GM21825 (cell line): ENCODE measurements around the gene RAN.
"Not testable (repeated sequence)": the region's sequence is repeated elsewhere in the genome, so short reads cannot be mapped to it uniquely, and the experiment has no call there.

ENCODE experiments used
- ATAC-seq: cut with Tn5 transposase; IDR thresholded peaks from one replicate; pipeline ENCODE4 v1.9.1; 2021; ENCODE audit warnings: mild to moderate bottlenecking, moderate library complexity; ENCODE audit not compliant: unreplicated experiment

The RAN gene

DNA sequence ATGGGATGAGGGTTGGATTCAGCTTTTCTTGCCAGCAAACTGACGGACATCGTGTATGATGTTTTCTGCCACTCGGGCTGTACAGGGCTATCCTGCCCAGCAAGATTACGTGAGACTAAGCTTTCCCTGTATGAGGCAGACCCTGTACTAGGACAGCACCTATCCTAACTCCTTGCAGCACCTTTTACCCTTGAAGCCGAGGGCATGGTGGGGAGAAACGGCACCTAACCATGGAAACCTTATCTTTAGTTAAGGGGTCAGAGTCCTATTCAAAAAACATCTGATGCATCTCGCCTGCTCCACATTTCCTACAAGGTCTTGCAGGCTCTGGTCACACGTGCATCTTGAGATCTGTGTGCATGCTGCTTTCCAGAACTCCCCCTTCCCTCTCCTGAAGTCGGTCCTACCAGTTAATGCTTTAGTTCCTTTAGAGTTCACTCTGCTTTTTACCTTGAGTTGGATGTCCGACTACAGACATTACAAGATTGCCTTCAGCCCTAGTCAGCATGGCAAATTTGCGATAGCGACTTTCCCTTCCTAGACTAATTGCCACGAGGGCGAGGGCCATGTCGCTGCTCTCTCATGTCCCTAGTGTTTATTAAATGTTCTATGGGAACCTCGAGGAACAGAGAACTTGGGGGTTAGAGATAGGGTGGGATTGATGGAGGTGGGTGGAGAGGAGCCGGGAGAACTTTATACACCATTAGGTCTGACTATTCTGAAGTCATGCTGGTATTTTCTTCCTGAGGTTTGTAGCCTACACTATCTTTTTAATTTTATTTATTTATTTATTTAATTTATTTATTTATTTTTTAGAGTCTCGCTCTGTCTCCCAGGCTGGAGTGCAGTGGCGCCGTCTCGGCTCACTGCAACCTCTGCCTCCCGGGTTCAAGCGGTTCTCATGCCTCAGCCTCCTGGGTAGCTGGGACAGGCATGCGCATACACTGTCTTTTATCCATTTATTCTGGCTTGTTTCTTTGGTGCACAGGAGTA lies 6.6 kb downstream of the RAN start:
- no peak for ATAC-seq

DNA sequence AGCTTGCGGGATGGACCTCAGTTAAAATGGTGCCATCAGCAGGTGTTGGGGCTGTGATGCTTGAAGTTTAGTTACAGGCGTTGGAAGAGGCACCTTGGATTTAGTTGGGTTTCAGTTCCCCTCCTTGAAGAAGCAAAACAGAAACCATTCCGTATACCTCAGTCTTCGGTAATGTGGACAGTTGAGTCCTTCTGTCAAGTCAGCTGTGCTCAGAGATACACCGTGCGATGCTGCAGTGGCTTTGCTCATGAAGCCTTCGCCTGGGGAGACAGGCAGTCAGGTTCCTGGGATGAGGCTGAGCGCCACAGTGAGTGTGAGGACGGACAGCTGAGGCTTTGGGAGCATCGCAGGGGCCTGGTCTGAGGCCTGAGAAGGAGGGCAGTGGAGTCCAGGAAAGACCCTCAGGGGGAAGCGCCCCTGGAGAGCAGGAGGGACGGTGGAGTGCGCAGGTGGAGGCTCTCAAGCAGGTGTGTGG lies 7.4 kb downstream of the RAN start:
- ATAC-seq: peak; percentile 87

DNA sequence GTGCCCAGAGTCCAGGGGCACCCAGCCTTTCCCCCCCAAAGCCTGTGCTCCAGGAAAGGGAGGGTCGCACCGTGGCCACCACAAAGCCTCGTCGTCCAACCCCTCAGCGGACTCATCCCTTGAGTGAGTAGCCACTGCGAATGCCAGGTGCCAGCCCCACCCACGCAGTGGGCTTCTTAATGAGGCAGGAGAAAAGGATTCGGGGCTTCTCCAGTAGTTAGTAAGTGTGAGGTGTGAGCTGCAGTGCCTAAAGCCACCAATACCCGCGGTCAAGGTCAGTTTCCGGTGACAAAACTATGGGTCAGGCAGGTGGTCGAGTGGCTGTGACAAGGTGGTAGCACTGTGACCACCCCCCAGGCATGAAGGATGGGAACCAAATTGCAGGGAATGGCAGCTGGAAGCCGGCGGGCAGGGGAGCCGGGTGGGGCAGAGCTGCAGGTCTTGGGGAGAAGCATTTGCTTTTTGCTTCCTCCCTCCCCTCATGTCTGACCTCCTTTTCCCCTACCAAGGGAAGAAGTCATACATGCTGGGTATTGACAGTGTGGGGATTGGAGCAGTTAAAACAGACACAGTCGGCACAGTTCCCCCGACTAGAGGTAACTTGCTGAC lies 8.0 kb downstream of the RAN start:
- peak; percentile 3 for ATAC-seq

DNA sequence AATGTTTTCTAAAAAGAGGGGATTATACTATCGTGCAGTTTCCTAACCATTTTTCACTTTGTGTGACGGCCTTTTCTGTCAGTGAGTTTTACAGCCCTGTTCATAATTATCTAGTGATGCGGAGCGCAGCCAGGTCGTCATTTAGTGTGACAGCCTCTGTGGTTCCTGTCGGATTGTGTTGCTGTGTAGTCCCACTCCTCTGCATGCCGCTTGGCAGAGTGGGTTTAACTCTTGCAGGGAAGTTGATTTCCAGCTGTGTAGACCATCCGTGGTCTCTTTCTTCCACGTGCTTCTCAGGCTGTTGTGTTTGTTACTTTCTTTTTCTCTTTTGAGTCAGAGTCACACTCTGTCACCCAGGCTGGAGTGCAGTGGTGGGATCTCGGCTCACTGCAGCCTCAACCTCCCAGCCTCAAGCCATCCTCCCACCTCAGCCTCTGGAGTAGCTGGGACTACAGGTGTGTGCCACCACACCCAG lies 8.6 kb downstream of the RAN start:
- peak; percentile 48 for ATAC-seq

DNA sequence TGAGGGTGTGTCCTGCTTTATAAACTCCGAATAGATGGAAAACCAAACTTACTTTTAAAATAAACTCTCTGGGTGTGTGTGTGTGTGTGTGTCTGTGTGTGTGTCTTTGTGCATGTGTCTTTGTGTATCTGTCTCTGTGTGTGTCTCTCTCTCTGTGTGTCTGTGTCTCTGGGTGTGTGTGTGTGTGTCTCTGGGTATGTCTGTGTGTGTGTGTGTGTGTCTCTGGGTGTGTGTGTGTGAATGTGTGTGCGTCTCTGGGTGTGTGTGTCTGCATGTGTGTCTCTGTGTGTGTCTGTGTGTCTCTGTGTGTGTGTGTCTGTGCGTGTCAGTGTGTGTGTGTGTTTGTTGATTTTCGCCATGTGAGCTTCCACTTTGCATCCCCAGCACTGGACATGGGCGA lies 9.2 kb downstream of the RAN start:
- no peak for ATAC-seq

DNA sequence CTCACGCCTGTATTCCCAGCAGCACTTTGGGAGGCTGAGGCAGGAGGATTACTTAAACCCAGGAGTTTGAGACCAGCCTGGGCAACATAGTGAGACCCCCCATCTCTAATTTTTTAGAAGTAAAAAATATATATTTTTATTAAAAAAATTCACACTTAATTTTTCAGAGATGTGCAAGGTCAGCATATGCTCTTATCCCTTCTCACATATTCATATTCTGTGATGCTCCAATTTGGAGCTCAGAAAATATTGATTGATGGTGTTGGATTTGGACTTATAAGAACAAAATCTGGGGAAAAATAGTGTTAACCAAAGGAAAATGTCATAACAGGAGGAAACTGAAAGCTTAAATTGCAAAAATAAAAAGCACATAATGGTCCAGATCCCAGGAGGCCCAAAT lies 9.7 kb downstream of the RAN start:
- no peak for ATAC-seq

DNA sequence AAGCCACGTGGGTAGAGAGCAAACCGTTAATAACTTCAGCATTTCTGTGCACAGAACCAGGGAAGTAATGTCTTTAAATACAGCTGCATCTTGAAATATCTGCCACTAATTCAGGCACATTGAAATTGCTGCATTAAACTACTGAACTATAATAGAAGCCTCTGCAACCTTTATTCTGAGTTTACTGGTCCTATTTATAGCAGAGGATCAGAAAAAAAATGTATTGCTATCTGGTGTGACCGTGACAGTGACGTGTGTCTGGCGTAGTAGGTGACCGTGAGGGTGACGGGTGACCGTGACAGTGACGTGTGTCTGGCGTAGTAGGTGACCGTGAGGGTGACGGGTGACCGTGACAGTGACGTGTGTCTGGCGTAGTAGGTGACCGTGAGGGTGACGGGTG lies 15.3 kb downstream of the RAN start:
- ATAC-seq: not testable (repeated sequence)

DNA sequence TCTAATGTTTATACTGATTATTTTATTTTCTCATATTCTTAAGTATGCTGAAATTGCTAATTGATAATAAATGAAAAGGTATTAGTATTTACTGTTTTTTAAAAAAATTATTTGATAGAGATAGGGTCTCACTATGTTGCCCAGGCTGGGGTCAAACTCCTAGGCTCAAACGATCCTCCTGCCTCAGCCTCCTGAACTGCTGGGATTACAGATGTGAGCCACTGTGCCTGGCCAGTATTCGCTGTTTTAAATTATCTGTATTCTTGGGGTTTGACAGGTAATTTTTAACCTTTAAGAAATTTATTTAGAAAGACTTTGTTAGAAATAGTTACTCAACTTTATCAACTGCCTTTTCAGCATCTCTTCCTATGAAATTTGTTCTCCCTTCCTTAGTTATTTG lies 32.2 kb downstream of the RAN start:
- no peak for ATAC-seq

DNA sequence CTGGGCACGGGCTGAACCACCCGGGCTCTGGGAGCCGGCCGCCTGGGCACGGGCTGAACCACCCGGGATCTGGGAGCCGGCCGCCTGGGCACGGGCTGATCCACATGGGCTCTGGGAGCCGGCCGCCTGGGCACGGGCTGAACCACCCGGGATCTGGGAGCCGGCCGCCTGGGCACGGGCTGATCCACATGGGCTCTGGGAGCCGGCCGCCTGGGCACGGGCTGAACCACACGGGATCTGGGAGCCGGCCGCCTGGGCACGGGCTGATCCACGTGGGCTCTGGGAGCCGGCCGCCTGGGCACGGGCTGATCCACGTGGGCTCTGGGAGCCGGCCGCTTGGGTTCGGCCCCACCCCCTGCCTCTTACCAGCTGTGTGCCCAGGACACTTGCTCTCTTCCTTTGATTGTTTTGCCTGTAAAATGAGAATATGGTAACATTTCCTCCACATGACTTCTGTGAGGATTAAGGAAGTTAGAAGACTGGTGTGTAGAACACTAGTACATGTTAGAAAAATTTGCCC lies 33.1 kb downstream of the RAN start:
- ATAC-seq: not testable (repeated sequence)

DNA sequence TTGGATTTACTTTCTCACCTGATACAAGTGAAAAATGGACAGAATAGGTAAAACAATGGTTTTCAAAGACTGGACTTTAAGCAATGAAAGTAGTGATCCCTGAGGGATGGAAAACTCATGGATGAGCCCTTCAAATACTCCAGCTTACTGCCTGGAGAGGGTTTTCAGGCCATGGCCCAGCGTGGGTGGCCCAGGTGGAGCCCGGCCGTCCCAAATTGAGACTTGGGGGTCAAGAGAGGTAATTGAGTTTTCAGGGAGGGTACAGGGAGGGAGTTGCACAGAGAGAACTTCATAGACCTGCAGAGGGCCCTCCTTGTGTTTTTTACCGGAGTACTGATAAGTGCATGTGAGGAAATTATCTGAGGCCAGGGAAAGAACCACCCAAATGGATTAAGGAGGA lies 37.2 kb downstream of the RAN start:
- ATAC-seq: no peak

DNA sequence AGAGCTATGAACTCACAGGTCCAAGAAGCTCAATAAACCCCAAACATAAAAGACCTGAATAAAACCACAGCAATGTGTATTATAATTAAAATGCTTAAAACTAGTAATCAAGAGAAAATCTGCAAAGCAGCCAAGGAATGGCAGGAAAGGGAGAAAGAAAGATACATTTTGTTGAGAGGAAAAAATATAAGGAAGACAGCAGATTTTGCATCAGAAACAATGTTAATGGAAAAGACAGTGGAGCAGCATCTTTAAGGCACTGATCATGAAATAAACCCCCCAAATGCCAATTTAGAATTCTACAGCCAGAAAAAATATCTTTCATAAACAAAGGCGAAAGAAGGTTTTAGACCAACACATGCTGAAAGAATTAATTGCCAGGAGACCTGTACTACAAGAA lies 39.3 kb downstream of the RAN start:
- no peak for ATAC-seq

DNA sequence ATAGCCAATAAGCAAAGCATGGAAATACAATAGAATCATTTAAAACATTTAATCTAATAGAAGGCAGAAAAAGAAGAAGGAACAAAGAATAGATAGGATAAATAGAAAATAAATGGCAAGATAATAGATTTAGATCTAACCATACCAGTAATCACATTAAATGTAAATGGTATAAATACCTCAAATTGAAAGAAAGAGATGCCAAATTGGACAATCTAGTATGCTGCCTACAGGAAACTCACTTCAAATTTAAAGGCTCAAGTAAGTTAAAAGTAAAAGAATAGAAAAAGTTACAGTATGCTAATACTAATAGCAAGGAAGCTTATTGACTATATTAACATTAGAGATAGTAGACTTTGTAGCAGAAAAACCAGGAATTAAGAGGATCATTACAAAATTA lies 40.1 kb downstream of the RAN start:
- ATAC-seq: no peak

DNA sequence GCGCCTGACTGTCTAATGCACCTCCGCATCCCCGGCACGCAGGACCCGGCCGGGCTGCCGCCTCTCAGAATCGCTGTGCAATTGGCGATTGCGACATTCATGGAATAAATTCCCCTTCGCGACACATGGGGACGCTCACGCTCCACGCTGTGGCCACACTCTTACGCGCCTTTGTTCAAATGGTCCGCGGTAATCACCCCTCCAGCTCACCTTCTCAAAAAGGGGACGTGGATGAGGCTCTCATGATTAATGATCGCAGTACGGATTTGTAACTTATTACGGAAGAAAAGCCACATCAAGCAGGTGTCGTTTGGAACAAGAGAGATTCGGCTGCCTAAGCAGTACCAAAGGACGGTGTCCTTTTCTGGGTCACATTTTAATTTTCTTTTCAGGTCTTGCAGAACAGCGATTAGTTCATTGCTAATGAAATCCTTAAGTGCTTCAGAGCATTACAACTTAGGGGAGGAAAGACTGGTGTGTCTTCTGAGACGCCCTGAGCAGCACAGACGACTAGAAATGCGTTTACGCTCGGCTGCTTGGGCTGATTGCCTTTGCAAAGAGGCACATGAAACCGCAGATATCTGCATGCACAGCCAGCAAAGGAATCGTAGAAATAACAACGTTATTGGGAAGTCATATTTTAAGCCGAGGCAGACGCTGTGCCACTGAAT lies 44.5 kb downstream of the RAN start:
- ATAC-seq: peak; percentile 58

DNA sequence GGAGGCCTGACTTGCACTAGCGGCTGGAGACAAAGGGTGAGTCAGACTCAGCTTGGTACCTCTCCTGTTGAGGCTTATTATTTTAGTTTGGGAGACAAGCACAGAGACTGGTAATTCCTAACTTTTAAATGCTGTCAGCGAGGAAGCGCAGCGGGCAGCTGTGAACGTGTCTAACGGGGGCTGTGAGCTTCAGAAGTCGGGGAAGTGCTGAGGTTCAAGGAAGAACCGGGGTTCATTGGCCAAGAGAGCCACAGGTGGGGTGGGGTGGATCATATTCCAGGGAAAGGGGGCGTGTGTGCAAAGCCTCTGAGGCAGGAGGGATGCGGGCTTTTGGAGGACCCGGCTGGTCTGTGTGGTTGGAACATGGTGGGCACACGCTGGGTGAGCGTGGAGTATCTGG lies 45.7 kb downstream of the RAN start:
- no peak for ATAC-seq

DNA sequence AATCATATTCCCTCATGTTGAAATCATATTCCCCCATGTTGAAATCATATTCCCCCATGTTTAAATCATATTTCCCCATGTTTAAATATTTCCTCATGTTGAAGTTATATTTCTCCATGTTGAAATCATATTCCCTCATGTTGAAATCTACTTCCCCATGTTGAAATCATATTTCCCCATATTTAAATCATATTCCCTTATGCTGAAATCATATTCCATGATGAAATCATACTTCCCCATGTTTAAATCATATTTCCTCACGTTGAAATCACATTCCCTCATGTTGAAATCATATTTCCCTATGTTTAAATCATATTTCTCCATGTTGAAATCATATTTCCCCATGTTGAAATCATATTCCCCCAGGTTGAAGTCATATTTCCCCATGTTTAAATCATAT lies 47.2 kb downstream of the RAN start:
- ATAC-seq: no peak

DNA sequence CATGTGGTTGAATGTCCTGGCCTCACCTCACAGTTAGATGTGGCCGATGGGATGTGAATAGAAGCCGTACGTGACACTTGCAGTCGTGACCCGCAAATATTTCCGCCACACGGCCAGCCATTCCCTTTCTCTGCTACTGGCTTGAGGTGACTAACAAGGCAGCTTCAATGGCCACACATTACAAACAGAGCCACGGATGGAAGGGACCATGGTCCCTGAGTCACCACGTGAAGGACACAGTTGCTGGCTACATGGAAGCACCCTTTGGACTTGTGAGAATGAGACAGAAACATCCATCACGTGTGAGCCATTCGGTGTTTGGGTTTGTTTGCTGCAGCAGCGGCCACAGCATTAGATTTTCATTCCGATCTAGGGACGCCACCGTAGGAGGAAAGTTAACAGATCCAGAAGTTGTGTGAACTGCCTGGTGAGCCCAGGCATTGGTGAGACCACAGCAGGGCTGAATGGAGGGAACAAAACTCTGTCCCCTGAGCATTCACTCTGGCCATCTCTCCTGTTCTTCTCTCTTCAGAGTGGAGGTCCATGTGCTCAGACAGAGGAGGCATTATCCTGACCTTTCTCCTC lies 48.3 kb downstream of the RAN start:
- no peak for ATAC-seq

DNA sequence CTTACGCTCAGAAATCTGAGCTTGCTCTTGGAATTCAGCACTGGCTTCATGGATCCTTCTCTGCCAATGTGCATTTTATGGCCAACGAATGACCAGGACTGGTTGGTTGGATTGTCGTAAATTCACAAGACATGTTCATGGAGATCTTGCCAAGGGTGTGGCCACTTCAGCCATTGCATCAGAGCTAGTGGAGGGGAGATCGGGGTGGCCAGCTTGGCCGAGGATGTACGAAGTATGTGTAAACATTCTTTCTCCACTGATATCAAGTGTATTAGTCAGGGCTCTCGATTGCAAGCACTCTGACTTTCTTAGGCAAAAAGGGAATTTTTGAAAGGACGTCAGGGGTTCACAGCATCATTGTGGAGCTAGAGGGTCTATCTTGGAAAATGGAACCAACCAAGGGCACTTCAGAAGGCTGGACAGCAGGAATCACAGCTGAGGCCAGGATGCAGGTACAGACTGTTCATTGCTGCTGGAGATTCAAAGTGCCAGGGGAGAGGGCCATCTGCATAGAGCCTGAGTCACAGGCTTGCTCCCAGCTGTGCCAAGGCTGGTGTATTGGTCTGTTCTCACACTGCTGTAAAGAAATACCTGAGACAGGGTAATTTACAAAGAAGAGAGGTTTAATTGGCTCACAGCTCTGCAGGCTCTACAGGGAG lies 49.0 kb downstream of the RAN start:
- ATAC-seq: no peak

DNA sequence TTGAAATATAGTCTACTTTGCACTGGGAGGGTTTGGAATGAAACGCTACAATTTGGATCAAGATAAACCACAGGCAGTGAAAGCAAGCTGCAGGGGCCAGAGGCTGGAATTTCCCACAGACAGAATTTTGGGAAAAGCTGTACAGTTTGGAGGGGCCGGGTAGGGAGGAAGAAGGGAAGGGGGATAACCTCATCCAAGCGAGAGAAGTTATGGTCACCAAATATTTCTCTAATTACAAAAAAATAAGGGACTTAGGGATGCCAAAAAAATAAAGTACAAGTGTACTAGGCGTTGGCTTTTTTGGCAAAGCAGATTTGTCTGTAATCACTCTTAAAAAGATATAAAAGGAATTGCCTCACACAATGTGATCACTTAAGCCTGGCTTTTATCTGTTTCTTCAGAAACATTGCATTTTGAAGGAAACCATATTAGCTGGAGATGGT lies 50.7 kb downstream of the RAN start:
- ATAC-seq: no peak

DNA sequence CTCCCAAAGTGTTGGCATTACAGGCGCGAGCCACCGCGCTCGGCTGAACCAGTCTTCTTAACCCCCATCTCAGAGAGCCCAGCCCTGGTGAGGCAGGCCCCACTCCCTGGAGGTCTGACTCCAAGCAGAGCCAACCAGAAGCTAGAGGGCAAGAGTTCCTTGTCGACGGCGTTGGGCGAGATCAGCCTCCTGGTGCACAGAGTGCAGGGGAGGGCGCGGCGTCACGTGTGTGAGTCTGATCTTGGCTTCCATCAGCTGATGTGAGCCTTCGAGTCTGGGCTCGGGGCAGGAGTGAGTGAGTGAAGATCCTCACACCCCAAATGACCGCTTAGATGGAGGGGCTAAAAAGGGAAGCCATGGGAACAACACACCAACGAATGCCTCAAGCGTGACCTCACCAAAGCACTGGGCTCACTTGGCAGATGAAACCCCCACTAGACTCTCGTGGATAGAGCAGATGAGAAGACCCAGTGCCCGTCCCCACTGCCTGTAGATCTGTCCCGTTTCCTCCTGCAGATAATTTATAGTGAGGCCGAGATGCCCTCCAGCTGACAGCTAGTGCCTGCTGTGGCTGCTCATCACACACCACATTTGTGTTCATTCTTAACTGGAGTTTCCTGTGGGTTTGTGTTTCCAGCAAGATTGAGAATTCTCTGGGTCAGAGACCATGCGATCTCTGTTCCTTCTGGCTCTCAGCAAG lies 53.2 kb downstream of the RAN start:
- ATAC-seq: no peak

DNA sequence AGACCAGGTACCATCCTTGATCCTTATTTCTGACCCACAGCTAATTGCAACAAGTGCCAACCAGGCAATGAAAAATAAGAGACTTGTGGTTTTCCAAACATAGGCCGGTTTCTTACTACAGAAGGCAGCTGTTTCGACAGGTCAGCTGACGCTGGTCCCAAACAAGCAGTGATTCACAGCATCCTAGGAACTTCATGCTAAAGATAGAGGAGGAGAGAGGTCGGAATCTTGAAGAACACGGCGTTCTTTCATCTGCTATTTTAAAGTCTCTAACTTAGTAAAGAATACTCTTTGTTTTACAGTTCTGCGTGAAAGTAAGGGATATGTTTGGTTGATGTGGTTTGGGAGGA lies 53.8 kb downstream of the RAN start:
- ATAC-seq: no peak
